Bronchial epithelial cell (primary cell): ENCODE data around the gene CKAP5. TPM values are rescaled to one million over a fixed set of nuclear protein-coding genes. Genes with fewer than 3 reads are reported as not detected.

Experiments
- DNase-seq: peaks from one replicate; pipeline ENCODE4 v3.0.0-alpha.2; 2010; ENCODE audit warnings: low read depth
- FAIRE-seq: peaks from 2 replicates; lab custom pipeline; 2011; peaks lifted over from hg19 to GRCh38; lab: Jason Lieb, UNC
- H3K27me3 ChIP-seq: 2 replicates; pipeline ENCODE4 v1.5.1; 2011; ENCODE audit warnings: low read length; ENCODE audit not compliant: control insufficient read depth, insufficient read depth
- H3K36me3 ChIP-seq: 2 replicates; pipeline ENCODE4 v1.5.1; 2011; ENCODE audit warnings: low read length; ENCODE audit not compliant: control insufficient read depth, insufficient read depth
- H3K4me3 ChIP-seq: 2 replicates; pipeline ENCODE4 v1.5.1; 2011; ENCODE audit warnings: mild to moderate bottlenecking, low read depth, low read length, control low read depth
- CTCF ChIP-seq: IDR thresholded peaks from 2 replicates; pipeline ENCODE4 v1.5.1; 2011; ENCODE audit warnings: mild to moderate bottlenecking, moderate library complexity, low read length, control low read depth, inconsistent platforms; ENCODE audit not compliant: insufficient read depth, severe bottlenecking
- total RNA-seq: library from RNA; depleted of rRNA; stranded (reverse); fragments of >200 nt; gene quantifications from 2 replicates; pipeline ENCODE4 v1.2.1, GENCODE V29; 2014

The CKAP5 gene
- total RNA-seq, 1 donor from 2014 or later: 41.6 TPM

GRCh38 chr11:46741600-46742484 lies 104.2 kb downstream of the CKAP5 start:
- FAIRE-seq (no peak), DNase-seq (no peak)
- Histone ChIP-seq H3K36me3 (peaks cover 8% of the 10 kb centered on the region), H3K27me3 (no peaks in the 10 kb centered on the region), H3K4me3 (no peak overlapping the region)
- TF ChIP-seq CTCF: no peak

- Histone ChIP-seq H3K4me3 (no peak overlapping the region), H3K27me3 (no peaks in the 10 kb centered on the region), H3K36me3 (peaks cover 3% of the 10 kb centered on the region)
- no peak for DNase-seq
- TF ChIP-seq CTCF: no peak
- no peak for FAIRE-seq
Measured at GRCh38 chr11:46738887-46739286, 107.2 kb downstream of the CKAP5 start.

DNA sequence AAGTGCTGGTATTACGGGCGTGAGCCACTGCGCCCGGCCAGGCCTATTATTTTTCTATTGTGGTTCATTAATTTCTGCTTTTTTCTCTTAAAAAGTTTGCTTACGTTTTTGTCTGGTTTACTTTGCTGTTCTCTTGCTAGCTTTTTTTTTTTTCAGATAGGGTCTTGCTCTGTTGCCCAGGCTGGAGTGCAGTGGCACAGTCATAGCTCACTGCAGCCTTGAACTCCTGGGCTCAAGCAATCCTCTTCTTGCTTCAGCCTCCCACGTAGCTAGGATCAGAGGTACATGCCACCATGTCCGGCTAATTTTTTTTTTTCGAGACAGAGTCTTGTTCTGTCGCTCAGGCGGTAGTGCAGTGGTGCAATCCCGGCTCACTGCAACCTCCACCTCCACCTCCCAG lies 108.4 kb downstream of the CKAP5 start:
- Histone ChIP-seq H3K27me3 (no peaks in the 10 kb centered on the region), H3K36me3 (peaks cover 3% of the 10 kb centered on the region), H3K4me3 (no peak overlapping the region)
- DNase-seq (no peak), FAIRE-seq (no peak)
- TF ChIP-seq CTCF: no peak

- no peak for FAIRE-seq
- Histone ChIP-seq H3K27me3 (no peaks in the 10 kb centered on the region), H3K36me3 (no peaks in the 10 kb centered on the region), H3K4me3 (no peak overlapping the region)
- DNase-seq: no peak
- TF ChIP-seq CTCF: no peak
Measured at GRCh38 chr11:46736615-46737014, 109.5 kb downstream of the CKAP5 start.

DNA sequence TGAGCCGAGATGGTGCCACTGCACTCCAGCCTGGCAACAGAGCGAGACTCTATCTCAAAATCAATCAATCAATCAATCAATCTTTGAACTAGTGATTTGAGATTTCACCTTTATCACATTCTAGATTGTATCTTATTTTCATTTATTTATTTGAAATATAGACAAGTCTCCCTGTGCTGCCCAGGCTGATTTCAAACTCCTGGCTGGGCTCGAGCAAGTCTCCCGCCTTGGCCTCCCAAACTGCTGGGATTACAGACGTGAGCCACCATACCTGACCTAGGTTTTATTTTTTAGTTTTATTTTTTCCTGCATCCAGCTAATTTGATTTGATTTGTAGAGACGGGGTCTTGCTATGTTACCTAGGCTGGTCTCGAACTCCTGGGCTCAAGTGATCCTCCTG lies 109.9 kb downstream of the CKAP5 start:
- no peak for DNase-seq
- Histone ChIP-seq H3K36me3 (no peaks in the 10 kb centered on the region), H3K27me3 (no peaks in the 10 kb centered on the region), H3K4me3 (no peak overlapping the region)
- no peak for TF ChIP-seq CTCF
- no peak for FAIRE-seq
